ENCODE results near the gene ETV5.

DNA sequence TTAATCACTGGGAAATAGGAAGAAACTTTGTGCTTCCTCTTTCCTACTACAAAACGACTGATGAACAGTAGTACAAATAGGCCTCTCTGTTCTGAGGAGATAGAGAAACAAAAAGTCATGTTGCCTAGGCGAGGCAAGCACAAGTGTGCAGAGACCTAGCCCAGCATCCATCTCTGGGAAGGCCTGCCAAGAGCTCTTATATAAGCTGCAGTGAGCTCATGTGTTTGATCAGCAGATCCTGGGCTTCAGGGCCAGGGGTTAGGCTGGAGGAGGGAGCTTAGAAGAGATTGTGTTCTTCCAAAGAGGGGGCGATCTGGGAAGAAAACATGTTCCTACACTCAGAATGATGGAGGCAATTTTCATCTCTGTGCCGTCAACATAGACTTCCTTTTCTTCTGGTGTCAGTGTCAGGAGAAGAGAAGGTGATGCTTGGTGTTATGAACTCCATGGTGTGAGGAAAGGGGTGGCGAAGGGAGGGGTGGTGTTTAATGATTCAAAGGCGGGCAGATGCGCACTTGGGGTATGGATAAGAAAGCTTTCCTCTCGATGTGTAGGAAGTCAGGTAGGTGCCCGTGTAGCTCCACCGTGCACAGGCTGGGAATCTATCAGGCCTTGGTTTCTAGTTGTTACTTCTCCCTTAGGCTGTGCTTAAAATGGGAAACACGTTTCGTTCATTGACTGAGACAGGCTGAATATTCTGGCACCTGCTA is 29.5 kb upstream of the ETV5 start:
- TF ChIP-seq, protein P1, sequence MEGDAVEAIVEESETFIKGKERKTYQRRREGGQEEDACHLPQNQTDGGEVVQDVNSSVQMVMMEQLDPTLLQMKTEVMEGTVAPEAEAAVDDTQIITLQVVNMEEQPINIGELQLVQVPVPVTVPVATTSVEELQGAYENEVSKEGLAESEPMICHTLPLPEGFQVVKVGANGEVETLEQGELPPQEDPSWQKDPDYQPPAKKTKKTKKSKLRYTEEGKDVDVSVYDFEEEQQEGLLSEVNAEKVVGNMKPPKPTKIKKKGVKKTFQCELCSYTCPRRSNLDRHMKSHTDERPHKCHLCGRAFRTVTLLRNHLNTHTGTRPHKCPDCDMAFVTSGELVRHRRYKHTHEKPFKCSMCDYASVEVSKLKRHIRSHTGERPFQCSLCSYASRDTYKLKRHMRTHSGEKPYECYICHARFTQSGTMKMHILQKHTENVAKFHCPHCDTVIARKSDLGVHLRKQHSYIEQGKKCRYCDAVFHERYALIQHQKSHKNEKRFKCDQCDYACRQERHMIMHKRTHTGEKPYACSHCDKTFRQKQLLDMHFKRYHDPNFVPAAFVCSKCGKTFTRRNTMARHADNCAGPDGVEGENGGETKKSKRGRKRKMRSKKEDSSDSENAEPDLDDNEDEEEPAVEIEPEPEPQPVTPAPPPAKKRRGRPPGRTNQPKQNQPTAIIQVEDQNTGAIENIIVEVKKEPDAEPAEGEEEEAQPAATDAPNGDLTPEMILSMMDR (conservative IDR thresholded peaks at IDR 0.05 in 1 of 2, IDR thresholded peaks at IDR 0.05 in 1 of 2; ENCODE audit: low read depth in 1 of 2, low read length in 2 of 2): no peak
- no peak for TF ChIP-seq EZH2 (IDR thresholded peaks at IDR 0.05; ENCODE audit: low read length, missing control alignments)

Data from fibroblast of lung (primary cell).